H1 (cell line): ENCODE measurements around the gene GATAD2B. TPM values are rescaled to one million over a fixed set of nuclear protein-coding genes. Genes with fewer than 3 reads are reported as not detected.

Source experiments
- CTCF ChIA-PET: fragments of 300-600 bp; sonication (Branson Sonifier 250); formaldehyde crosslinking; loops from one replicate; lab custom pipeline; 2021; ENCODE audit not compliant: partially characterized antibody; lab: Charles Lee
- POLR2A ChIA-PET: fragments of 300-600 bp; sonication (Branson Sonifier 250); formaldehyde crosslinking; loops from one replicate; lab custom pipeline; 2021; ENCODE audit warnings: inconsistent platforms; ENCODE audit not compliant: partially characterized antibody; lab: Charles Lee
- DNase-seq, 2 experiments: peaks; one replicate each; pipeline versions ENCODE4 v3.0.0 to v3.0.0-alpha.2; 2010 to 2022; ENCODE audit warnings: low spot score in 2 of 2, low read depth in 1 of 2, mixed read lengths in 1 of 2
- FAIRE-seq: peaks from 2 replicates; lab custom pipeline; 2011; peaks lifted over from hg19 to GRCh38; lab: Jason Lieb, UNC
- H2AFZ ChIP-seq: 2 replicates; pipeline ENCODE4 v1.8.1; 2012; ENCODE audit warnings: low read length, inconsistent platforms
- H2AK5ac ChIP-seq: 2 replicates; pipeline ENCODE4 v1.6.1; 2013; ENCODE audit warnings: low read depth, low read length
- H2BK120ac ChIP-seq: replicated peaks from 2 replicates; pipeline ENCODE3; 2013; ENCODE audit warnings: low read depth, low read length, inconsistent platforms
- H2BK12ac ChIP-seq: 2 replicates; pipeline ENCODE4 v1.6.1; 2013; ENCODE audit warnings: low read depth, low read length
- H2BK15ac ChIP-seq: 2 replicates; pipeline ENCODE4 v1.6.1; 2013; ENCODE audit warnings: low read length
- H2BK20ac ChIP-seq: 2 replicates; pipeline ENCODE4 v1.6.1; 2013; ENCODE audit warnings: low read length
- H2BK5ac ChIP-seq: 2 replicates; pipeline ENCODE4 v1.6.1; 2013; ENCODE audit warnings: low read depth, low read length
- H3K14ac ChIP-seq: 2 replicates; pipeline ENCODE4 v1.6.1; 2013; ENCODE audit warnings: inconsistent platforms; ENCODE audit not compliant: insufficient read length
- H3K18ac ChIP-seq: 2 replicates; pipeline ENCODE4 v1.6.1; 2013; ENCODE audit warnings: low read length; ENCODE audit errors: extremely low read depth
- H3K23ac ChIP-seq: 2 replicates; pipeline ENCODE4 v1.6.1; 2013; ENCODE audit warnings: inconsistent platforms; ENCODE audit not compliant: insufficient read length
- H3K23me2 ChIP-seq: 2 replicates; pipeline ENCODE4 v1.6.1; 2013; ENCODE audit warnings: low read depth, low read length
- H3K27ac ChIP-seq: 2 replicates; pipeline ENCODE4 v1.6.1; 2011; ENCODE audit warnings: low read depth, low read length, inconsistent platforms
- H3K27me3 ChIP-seq, 4 experiments: replicated peaks in 1 of 4; 1 replicate in 1 of 4; 2 replicates in 3 of 4; pipeline versions ENCODE4 v1.6.1 to v1.8.1; 2011 to 2013; ENCODE audit warnings: low read length in 3 of 4, mild to moderate bottlenecking in 3 of 4, inconsistent platforms in 2 of 4, mixed read lengths in 2 of 4, moderate library complexity in 1 of 4; ENCODE audit not compliant: control insufficient read depth in 3 of 4, insufficient read depth in 3 of 4; ENCODE audit errors: extremely low read depth in 1 of 4
- H3K36me3 ChIP-seq, 4 experiments: 2 replicates each; pipeline versions ENCODE4 v1.6.1 to v1.8.1; 2011 to 2013; ENCODE audit warnings: mild to moderate bottlenecking in 4 of 4, low read length in 3 of 4, moderate library complexity in 2 of 4, control low read depth in 1 of 4, inconsistent platforms in 1 of 4; ENCODE audit not compliant: insufficient read depth in 4 of 4, control insufficient read depth in 2 of 4
- H3K4ac ChIP-seq: replicated peaks from 2 replicates; pipeline ENCODE3; 2013; ENCODE audit warnings: low read length, low read depth, mixed read lengths, inconsistent platforms; ENCODE audit not compliant: insufficient read length
- H3K4me1 ChIP-seq, 4 experiments: replicated peaks in 1 of 4; 1 replicate in 1 of 4; 2 replicates in 3 of 4; pipeline versions ENCODE4 v1.6.1 to v1.8.1; 2011 to 2013; ENCODE audit warnings: low read length in 3 of 4, inconsistent platforms in 2 of 4, mixed read lengths in 1 of 4; ENCODE audit not compliant: insufficient read depth in 4 of 4, control insufficient read depth in 3 of 4
- H3K4me2 ChIP-seq, 2 experiments: 2 replicates each; pipeline versions ENCODE4 v1.6.1 to v1.8.1; 2011 to 2013; ENCODE audit warnings: low read depth in 2 of 2, low read length in 2 of 2, control low read depth in 1 of 2, inconsistent platforms in 1 of 2, mild to moderate bottlenecking in 1 of 2; ENCODE audit not compliant: insufficient read depth in 1 of 2
- H3K4me3 ChIP-seq, 4 experiments: fragments of 200-600, 300-600 bp in 1 of 4; sonication (generic), shearing (Covaris generic), sonication (Bioruptor Twin) in 1 of 4; 2 replicates each; pipeline versions ENCODE4 v1.5.1 to v1.8.1; 2011 to 2016; ENCODE audit warnings: low read length in 4 of 4, low read depth in 3 of 4, control low read depth in 2 of 4, inconsistent platforms in 2 of 4, mild to moderate bottlenecking in 2 of 4, mixed read lengths in 1 of 4, moderate library complexity in 1 of 4; ENCODE audit not compliant: insufficient read depth in 2 of 4; ENCODE audit errors: extremely low read depth in 1 of 4
- H3K56ac ChIP-seq: replicated peaks from 2 replicates; pipeline ENCODE3; 2013; ENCODE audit warnings: low read depth, mild to moderate bottlenecking, mixed read lengths, low read length, inconsistent platforms; ENCODE audit not compliant: insufficient read length
- H3K79me1 ChIP-seq: 2 replicates; pipeline ENCODE4 v1.6.1; 2013; ENCODE audit warnings: low read depth, low read length, control low read depth
- H3K79me2 ChIP-seq, 2 experiments: 2 replicates each; pipeline versions ENCODE4 v1.6.1 to v1.8.1; 2012 to 2013; ENCODE audit warnings: low read length in 2 of 2, mild to moderate bottlenecking in 2 of 2, inconsistent platforms in 1 of 2; ENCODE audit not compliant: insufficient read depth in 2 of 2, control insufficient read depth in 1 of 2
- H3K9ac ChIP-seq, 4 experiments: replicated peaks in 1 of 4; 1 replicate in 1 of 4; 2 replicates in 3 of 4; pipeline versions ENCODE4 v1.6.1 to v1.8.1; 2011 to 2013; ENCODE audit warnings: low read depth in 3 of 4, low read length in 3 of 4, control low read depth in 2 of 4, mild to moderate bottlenecking in 2 of 4, moderate library complexity in 2 of 4, inconsistent platforms in 1 of 4; ENCODE audit errors: extremely low read depth in 1 of 4
- H3K9me3 ChIP-seq, 2 experiments: 2 replicates each; pipeline versions ENCODE4 v1.6.1 to v1.8.1; 2012 to 2013; ENCODE audit warnings: mild to moderate bottlenecking in 2 of 2, moderate library complexity in 2 of 2, control low read depth in 1 of 2, inconsistent platforms in 1 of 2, low read depth in 1 of 2, low read length in 1 of 2, mixed read lengths in 1 of 2; ENCODE audit not compliant: insufficient read depth in 2 of 2
- H4K20me1 ChIP-seq, 2 experiments: replicated peaks in 1 of 2; 2 replicates each; pipeline versions ENCODE3 to v1.8.1; 2011 to 2013; ENCODE audit warnings: inconsistent platforms in 2 of 2, low read length in 2 of 2, mild to moderate bottlenecking in 1 of 2; ENCODE audit not compliant: insufficient read depth in 2 of 2, control insufficient read depth in 1 of 2
- H4K5ac ChIP-seq: 2 replicates; pipeline ENCODE4 v1.6.1; 2013; ENCODE audit warnings: low read length, low read depth, mixed read lengths, inconsistent platforms; ENCODE audit not compliant: insufficient read length
- H4K8ac ChIP-seq: 2 replicates; pipeline ENCODE4 v1.8.0; 2013; ENCODE audit warnings: mild to moderate bottlenecking, moderate library complexity, low read length, inconsistent platforms; ENCODE audit not compliant: insufficient read depth; ENCODE audit errors: extremely low read depth
- H4K91ac ChIP-seq: replicated peaks from 2 replicates; pipeline ENCODE3; 2013; ENCODE audit warnings: low read length, mixed read lengths, inconsistent platforms; ENCODE audit not compliant: insufficient read length
- CBX8 ChIP-seq: fragments of 300-800, 300-1000 bp; sonication (generic); IDR thresholded peaks from 2 replicates; pipeline ENCODE4 v1.7.1; 2016; ENCODE audit warnings: low read depth, low read length, borderline replicate concordance
- CHD1 ChIP-seq: IDR thresholded peaks from 2 replicates; pipeline ENCODE4 v1.6.1; 2012; ENCODE audit warnings: low read depth, low read length, improper control_type of control experiment
- JUND ChIP-seq: IDR thresholded peaks from 2 replicates; pipeline ENCODE4 v1.6.1; 2011; ENCODE audit warnings: mild to moderate bottlenecking, improper control_type of control experiment, low read length
- KDM4A ChIP-seq: IDR thresholded peaks from one replicate; pipeline ENCODE4 v1.7.1; 2012; ENCODE audit warnings: low read depth, mild to moderate bottlenecking, moderate library complexity, low read length, inconsistent platforms; ENCODE audit not compliant: severe bottlenecking
- NRF1 ChIP-seq: IDR thresholded peaks from 2 replicates; pipeline ENCODE4 v1.6.1; 2011; ENCODE audit warnings: mild to moderate bottlenecking, low read depth, low read length, improper control_type of control experiment
- POLR2AphosphoS5 ChIP-seq: IDR thresholded peaks from 2 replicates; pipeline ENCODE4 v1.6.1; 2011; ENCODE audit warnings: low read depth, low read length
- RAD21 ChIP-seq, 2 experiments: IDR thresholded peaks in 1 of 2; conservative IDR thresholded peaks in 1 of 2; 2 replicates each; pipeline ENCODE4 v1.6.1; 2011; ENCODE audit warnings: low read depth in 2 of 2, low read length in 2 of 2, improper control_type of control experiment in 1 of 2, inconsistent platforms in 1 of 2, mild to moderate bottlenecking in 1 of 2, moderate library complexity in 1 of 2
- SP2 ChIP-seq: IDR thresholded peaks from 2 replicates; pipeline ENCODE4 v1.6.1; 2012; ENCODE audit warnings: mild to moderate bottlenecking, low read length, inconsistent platforms
- TAF7 ChIP-seq: optimal IDR thresholded peaks from 2 replicates; pipeline ENCODE3; 2011; ENCODE audit warnings: low read depth, mild to moderate bottlenecking, inconsistent platforms, low read length, moderate library complexity, borderline replicate concordance
- TCF12 ChIP-seq: IDR thresholded peaks from 2 replicates; pipeline ENCODE4 v1.6.1; 2011; ENCODE audit warnings: low read depth, mild to moderate bottlenecking, low read length
- ZNF274 ChIP-seq: IDR thresholded peaks from 2 replicates; pipeline ENCODE4 v1.7.0; 2012; ENCODE audit warnings: low read length, borderline replicate concordance; ENCODE audit errors: extremely low read depth
- WGBS, 2 experiments: shearing (Covaris generic) in 1 of 2; methylation state at CpG; one replicate each; pipeline versions ENCODE4 v1.1.6 to v1.1.7; 2013 to 2015; ENCODE audit warnings: low lambda C conversion rate in 2 of 2, mixed read lengths in 2 of 2, inconsistent platforms in 1 of 2, low coverage in 1 of 2, missing lambda C conversion rate in 1 of 2; ENCODE audit not compliant: insufficient replicate concordance in 2 of 2, insufficient coverage in 1 of 2, insufficient read length in 1 of 2; ENCODE audit errors: extremely low coverage in 1 of 2, missing lambda C conversion rate in 1 of 2; 5-methylcytosine and 5-hydroxymethylcytosine counted together
- polyA plus RNA-seq, 7 experiments: library from polyadenylated mRNA; depleted of rRNA in 3 of 7; stranded (reverse) in 5 of 7; unstranded in 2 of 7; fragments of >200 nt in 5 of 7; fragments of 200-250 nt in 2 of 7; gene quantifications; 1 replicate in 5 of 7; 2 replicates in 1 of 7; 4 replicates in 1 of 7; pipeline versions ENCODE4 v1.2.1 to v1.2.3, GENCODE V29; 2011 to 2013; ENCODE audit warnings: missing spikeins in 2 of 7, mixed read lengths in 2 of 7
- total RNA-seq: library from RNA; stranded (reverse); fragmentation: NEBNext Ultra II Directional; extraction: Animal tissue kit (Norgen Biotek cat#: 25700); gene quantifications from 2 replicates; pipeline ENCODE4 v1.2.1, GENCODE V29; 2021
- TF ChIP-seq, protein P1 (sequence below): IDR thresholded peaks from 2 replicates; pipeline ENCODE4 v1.6.1; 2011; ENCODE audit warnings: low read depth, mild to moderate bottlenecking, low read length; ENCODE audit not compliant: insufficient read depth

Gene GATAD2B
- total and polyA plus RNA-seq, 2 of the 8 experiments (the other 6 are each of a cell fraction or from before 2014, with no cell fraction given) = 8.4 to 39.1 TPM

DNA sequence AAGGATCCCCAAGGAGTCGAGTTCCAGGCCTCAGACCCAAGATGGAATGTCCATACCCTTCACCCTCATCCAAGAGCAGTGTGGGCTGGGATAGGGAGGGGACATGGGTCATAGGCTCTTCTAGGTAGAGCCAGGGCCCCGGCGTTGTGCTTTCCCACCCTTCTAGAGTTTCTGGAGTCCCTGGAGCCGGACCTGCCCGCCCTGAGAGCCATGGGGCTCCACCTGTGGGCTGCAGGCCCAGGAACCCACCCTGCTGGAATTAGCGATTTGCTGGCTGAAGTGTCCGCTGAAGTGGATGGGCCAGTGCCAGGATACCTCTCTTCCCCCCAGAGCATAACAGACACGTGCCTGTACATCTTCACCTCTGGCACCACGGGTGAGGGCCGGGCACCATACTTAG is 146.4 kb downstream of the GATAD2B start:
- peak in 1 of 2 experiments; percentile 62 for DNase-seq
- no peak overlapping the region for H3K56ac ChIP-seq
- H4K91ac ChIP-seq = peak overlapping the region; percentile 75
- peaks cover 6 to 19% (median 11%) of the 10 kb centered on the region in 4 experiments; a peak in 4 of 8 replicates for H3K36me3 ChIP-seq
- no peak overlapping the region for H2BK20ac ChIP-seq
- H3K4me3 ChIP-seq = peak overlapping the region; percentile 66 to 86 (median 83)
- FAIRE-seq = no peak
- H2BK120ac ChIP-seq = peak overlapping the region; percentile 36
- H2BK15ac ChIP-seq = no peak overlapping the region; the same call in 1 of the 2 replicates
- H2AFZ ChIP-seq = peak overlapping the region; percentile 59; the same call in 1 of the 2 replicates
- H3K27me3 ChIP-seq = no peaks in the 10 kb centered on the region; a peak in 1 of 7 replicates
- peaks cover 5% of the 10 kb centered on the region; the same call in 1 of the 2 replicates for H3K79me1 ChIP-seq
- no peak overlapping the region for H3K27ac ChIP-seq
- H2BK5ac ChIP-seq = no peak overlapping the region; the same call in 1 of the 2 replicates
- H3K9me3 ChIP-seq = no peaks in the 10 kb centered on the region
- peak overlapping the region; percentile 85 to 87 for H3K4me2 ChIP-seq
- 66% methylated on average over 10 of the region's 10 CpGs; no CpG with 5 or more reads in 1 of the 2 experiments for WGBS, 2 experiments
- peak overlapping the region; percentile 60 for H4K8ac ChIP-seq
- H4K20me1 ChIP-seq = no peaks in the 10 kb centered on the region
- POLR2A ChIA-PET = interaction anchor here (1.1 to 6.3 kb wide), 17 partner anchors 9 to 216 kb away, joined by 3 to 53 read pairs (median 5); partner anchors contain the start of genes CHTOP, CRTC2, JTB and RPS27
- peaks cover 11% of the 10 kb centered on the region for H3K23me2 ChIP-seq
- H3K4me1 ChIP-seq = peaks cover 0 to 17% (median 11%) of the 10 kb centered on the region in 4 experiments; a peak in 6 of 7 replicates
- no peak overlapping the region for H2BK12ac ChIP-seq
- no peak overlapping the region for H3K9ac ChIP-seq
- no peak overlapping the region for H3K4ac ChIP-seq
- H3K18ac ChIP-seq = peak overlapping the region; percentile 51; the same call in 1 of the 2 replicates
- CTCF ChIA-PET = interaction anchor here (1.1 to 2.7 kb wide), 4 partner anchors 13 to 98 kb away, joined by 4 to 12 read pairs (median 6); partner anchors contain the start of gene NPR1
- H3K23ac ChIP-seq = no peak overlapping the region
- H2AK5ac ChIP-seq = 0 out of 2 replicates have a peak overlapping the region, but pooled peaks have one; percentile 6
- H3K14ac ChIP-seq = no peak overlapping the region
- H4K5ac ChIP-seq = peak overlapping the region; percentile 64
- no peaks in the 10 kb centered on the region; a peak in 1 of 4 replicates for H3K79me2 ChIP-seq
- TF ChIP-seq KDM4A (no peak), TCF12 (no peak), ZNF274 (no peak), SP2 (no peak), POLR2AphosphoS5 (no peak), TAF7 (no peak), CHD1 (no peak), CBX8 (no peak), RAD21 (IDR thresholded peaks at IDR 0.05 in 1 of 2, conservative IDR thresholded peaks at IDR 0.05 in 1 of 2; ENCODE audit: low read depth in 2 of 2, low read length in 2 of 2) (no peak), NRF1 (no peak), JUND (no peak)
- TF ChIP-seq, protein P1, sequence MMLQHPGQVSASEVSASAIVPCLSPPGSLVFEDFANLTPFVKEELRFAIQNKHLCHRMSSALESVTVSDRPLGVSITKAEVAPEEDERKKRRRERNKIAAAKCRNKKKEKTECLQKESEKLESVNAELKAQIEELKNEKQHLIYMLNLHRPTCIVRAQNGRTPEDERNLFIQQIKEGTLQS = no peak
